NCI-H2107 treated with DMSO at 0.1 percent for 48 hours (cell line): ENCODE results near the gene RBBP7.

Source experiments
- DNase-seq: peaks from one replicate; lab custom pipeline; 2025; ENCODE audit not compliant: unreplicated experiment; lab: John Stamatoyannopoulos, UW

The RBBP7 gene

DNA sequence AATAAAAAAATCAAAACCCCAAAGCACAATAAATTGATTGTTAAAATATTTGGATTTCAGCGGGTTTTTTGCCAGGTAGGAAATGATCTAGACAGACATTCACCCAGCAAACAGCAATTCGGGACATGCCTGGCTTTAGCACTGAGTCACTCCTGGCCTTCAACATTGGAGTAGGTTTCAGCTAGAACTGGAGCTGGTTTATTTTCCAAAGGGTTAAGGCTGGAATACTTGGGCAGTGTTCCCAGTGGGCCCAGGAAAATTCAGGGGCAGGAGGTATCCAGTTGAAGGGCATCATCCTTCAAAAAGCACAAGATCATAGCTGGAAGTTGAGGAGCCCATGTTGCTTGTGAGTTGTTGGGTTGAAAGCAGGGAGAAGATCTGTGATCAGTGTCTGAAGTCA, 42.9 kb downstream of the RBBP7 start:
- no peak for DNase-seq

GRCh38 chrX:16826207-16826606, 44.0 kb downstream of the RBBP7 start:
- peak; percentile 59 for DNase-seq

- no peak for DNase-seq
Measured at GRCh38 chrX:16825264-16826035, 44.7 kb downstream of the RBBP7 start.

- no peak for DNase-seq
Measured at GRCh38 chrX:16822723-16823122, 47.4 kb downstream of the RBBP7 start.

- no peak for DNase-seq
Measured at GRCh38 chrX:16819634-16820033, 50.5 kb downstream of the RBBP7 start.

DNA sequence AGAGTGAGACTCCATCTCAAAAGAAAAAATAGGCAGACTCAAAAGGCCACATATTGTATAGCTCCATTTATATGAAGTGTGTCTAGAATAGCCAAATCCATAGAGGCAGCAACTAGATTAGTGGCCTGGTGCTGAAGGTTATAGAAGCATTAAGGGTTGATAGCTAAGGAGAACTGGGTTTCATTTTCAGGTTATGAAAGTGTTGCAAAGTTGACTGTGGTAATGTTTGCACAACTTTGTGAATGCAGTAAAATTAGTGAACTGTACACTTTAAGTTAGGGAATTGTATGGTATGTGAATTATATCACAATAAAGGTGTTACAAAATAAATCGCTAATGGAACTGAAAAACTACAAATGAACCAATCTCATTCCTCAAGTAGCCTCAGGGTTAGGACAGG, 55.6 kb downstream of the RBBP7 start:
- DNase-seq: no peak

DNA sequence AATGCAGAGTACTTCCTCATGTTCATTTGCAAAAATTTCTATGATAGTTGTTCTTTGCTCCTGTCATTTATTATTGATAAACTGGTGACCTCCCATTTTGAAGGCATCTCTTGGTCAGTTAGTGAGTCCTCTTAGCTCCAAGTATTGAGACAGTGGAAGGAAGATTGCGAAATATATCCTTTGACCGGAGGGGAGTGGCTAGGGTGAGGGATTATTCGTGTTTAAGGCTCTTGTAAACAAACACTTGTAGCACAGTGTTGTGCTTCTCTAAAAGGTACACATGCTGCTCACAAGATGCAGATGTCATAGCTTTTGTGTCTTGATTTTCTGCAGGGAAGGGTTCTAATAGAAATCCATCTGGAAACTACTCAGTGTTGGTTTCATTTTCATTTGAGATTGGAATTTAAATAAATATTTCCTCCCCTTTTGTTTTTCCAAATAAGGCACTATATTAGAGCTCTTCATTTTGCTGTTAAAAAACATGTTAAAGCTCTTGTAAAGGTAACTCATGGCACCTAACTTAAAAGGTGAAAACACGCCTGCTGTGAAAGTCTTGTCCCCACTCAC, 62.1 kb downstream of the RBBP7 start:
- DNase-seq: no peak

DNA sequence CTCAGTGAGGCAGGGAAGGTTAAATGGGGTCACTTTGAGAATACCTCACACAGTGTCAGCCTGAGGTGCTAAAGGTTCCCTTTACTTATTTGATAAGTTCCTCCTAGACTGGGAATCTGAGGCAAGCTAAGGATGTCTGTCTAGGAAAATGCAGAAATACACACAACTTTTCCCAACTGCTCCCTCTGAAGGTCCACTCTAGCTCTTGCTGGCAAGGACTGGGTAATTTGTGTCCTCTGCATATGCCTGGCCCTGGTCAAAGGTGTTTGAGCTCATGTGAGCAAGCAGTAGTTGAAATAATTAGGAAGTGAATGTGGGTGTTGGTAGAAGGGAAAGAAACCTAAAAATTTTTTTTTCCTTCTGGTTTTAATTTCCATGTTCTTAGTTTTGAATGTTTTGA, 62.6 kb downstream of the RBBP7 start:
- DNase-seq: no peak

GRCh38 chrX:16804923-16805464, 65.2 kb downstream of the RBBP7 start:
- no peak for DNase-seq

GRCh38 chrX:16797841-16798240, 72.3 kb downstream of the RBBP7 start:
- no peak for DNase-seq

GRCh38 chrX:16797358-16797757, 72.8 kb downstream of the RBBP7 start:
- no peak for DNase-seq

DNA sequence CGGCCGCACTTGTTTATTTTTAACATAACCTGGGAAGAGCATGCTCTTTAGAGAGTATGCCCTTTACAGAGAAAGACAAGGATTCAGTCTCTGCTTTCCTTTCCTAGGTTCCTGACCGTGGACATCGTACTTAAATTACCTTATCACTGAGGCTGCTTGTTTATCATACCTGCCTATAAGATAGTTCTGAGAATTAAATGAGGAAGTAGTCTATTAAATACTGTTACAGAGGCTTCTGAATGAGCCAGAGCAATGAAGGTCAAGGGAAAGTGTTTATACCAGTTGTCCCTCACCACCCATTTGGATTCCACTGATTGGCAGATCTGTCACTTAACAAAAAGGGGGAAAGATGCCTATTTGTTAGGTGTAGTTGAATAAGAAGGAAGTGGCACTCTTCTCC, 73.9 kb downstream of the RBBP7 start:
- no peak for DNase-seq
